ENCODE results near the gene GASK1B.

The GASK1B gene

GRCh38 chr4:158147151-158147550, 25.7 kb downstream of the GASK1B start:
- no peak for DNase-seq

GRCh38 chr4:158146736-158147135, 26.1 kb downstream of the GASK1B start:
- DNase-seq, result peak in 1 of 58 donors; percentile 61

- no peak for DNase-seq
These were observed 33.7 kb downstream of the GASK1B start for GRCh38 chr4:158139086-158139485.

- no peak for DNase-seq
These were observed 38.6 kb downstream of the GASK1B start for GRCh38 chr4:158134222-158134621.

GRCh38 chr4:158133551-158133950, 39.3 kb downstream of the GASK1B start:
- DNase-seq, result no peak

- no peak for DNase-seq
These were observed 41.8 kb downstream of the GASK1B start for GRCh38 chr4:158131027-158131426.

- no peak for DNase-seq
These were observed 42.6 kb downstream of the GASK1B start for GRCh38 chr4:158130204-158130603.

GRCh38 chr4:158129694-158130093, 43.1 kb downstream of the GASK1B start:
- no peak for DNase-seq

- DNase-seq, result no peak
These were observed 44.3 kb downstream of the GASK1B start for GRCh38 chr4:158128540-158128939.

GRCh38 chr4:158125310-158125709, 47.5 kb downstream of the GASK1B start:
- no peak for DNase-seq

All from anterior cingulate cortex (tissue), 58 donors.